Measurements from ENCODE around the gene PIPOX.
A peak's percentile ranks its signal among the peaks of the same experiment; 100 is the strongest.

PIPOX gene, protein sequence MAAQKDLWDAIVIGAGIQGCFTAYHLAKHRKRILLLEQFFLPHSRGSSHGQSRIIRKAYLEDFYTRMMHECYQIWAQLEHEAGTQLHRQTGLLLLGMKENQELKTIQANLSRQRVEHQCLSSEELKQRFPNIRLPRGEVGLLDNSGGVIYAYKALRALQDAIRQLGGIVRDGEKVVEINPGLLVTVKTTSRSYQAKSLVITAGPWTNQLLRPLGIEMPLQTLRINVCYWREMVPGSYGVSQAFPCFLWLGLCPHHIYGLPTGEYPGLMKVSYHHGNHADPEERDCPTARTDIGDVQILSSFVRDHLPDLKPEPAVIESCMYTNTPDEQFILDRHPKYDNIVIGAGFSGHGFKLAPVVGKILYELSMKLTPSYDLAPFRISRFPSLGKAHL

DNA sequence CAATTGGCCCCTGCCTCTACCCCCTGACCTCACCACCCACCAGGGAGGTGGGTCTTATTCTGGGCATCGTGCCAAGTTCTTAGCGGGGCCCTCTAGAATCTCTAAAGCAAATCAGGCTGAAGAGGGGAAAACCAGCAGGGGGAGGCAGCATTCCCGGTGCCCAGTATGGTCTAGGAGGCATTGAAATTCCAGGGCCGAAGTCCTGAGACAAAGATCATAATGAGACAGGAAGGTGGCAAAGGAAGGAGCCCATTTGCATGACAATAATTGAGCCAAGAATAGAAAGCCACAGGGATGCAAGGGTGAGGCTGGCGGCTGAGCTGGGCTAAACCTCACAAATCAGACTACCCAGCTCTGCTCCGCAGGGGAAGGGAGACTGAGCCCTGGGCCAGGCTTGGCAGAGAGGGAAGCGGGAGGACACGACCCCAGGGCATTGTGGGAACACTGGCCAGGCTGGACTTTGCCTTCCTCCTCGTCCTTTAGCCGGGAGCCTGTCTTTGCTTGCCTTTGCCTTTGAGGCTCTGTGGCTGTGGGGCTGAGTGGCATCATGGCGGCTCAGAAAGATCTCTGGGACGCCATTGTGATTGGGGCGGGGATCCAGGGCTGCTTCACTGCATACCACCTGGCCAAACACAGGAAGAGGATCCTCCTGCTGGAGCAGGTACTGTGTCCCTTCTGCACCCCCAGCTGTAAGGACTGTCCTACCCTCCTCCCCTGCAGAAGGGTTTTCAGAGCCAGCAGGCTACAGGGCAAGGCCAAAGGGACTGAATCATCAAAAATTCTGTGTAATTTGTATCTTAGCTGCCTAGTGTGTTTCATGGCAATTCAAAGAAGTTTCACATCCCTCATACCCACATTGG, at the start of gene PIPOX:
PIPOX (plus strand) TSS at position 463 of the 860 bp plus-strand sequence; CDS start at position 548, 85 bp downstream.
- H4K20me1 ChIP-seq (ENCODE audit: insufficient read depth, low read length): no peaks in the 10 kb centered on the region
- H3K79me2 ChIP-seq (ENCODE audit: insufficient read depth, low read length): no peaks in the 10 kb centered on the region
- no peak within 1 kb of the TSS for H3K27ac ChIP-seq (ENCODE audit: low read depth, low read length, poor library complexity, severe bottlenecking)
- H3K9me3 ChIP-seq (ENCODE audit: low read length): no peaks in the 10 kb centered on the region
- H3K9me2 ChIP-seq (ENCODE audit: low read depth, low read length): no peaks in the 10 kb centered on the region
- H3K27me3 ChIP-seq (ENCODE audit: insufficient read depth, low read length): no peaks in the 10 kb centered on the region
- H3F3A ChIP-seq (ENCODE audit: insufficient read depth, low read length): no peaks in the 10 kb centered on the region
- TF ChIP-seq, protein P1, sequence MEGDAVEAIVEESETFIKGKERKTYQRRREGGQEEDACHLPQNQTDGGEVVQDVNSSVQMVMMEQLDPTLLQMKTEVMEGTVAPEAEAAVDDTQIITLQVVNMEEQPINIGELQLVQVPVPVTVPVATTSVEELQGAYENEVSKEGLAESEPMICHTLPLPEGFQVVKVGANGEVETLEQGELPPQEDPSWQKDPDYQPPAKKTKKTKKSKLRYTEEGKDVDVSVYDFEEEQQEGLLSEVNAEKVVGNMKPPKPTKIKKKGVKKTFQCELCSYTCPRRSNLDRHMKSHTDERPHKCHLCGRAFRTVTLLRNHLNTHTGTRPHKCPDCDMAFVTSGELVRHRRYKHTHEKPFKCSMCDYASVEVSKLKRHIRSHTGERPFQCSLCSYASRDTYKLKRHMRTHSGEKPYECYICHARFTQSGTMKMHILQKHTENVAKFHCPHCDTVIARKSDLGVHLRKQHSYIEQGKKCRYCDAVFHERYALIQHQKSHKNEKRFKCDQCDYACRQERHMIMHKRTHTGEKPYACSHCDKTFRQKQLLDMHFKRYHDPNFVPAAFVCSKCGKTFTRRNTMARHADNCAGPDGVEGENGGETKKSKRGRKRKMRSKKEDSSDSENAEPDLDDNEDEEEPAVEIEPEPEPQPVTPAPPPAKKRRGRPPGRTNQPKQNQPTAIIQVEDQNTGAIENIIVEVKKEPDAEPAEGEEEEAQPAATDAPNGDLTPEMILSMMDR (IDR thresholded peaks at IDR 0.05; ENCODE audit: low read length): no peak
- TF ChIP-seq EZH2 (IDR thresholded peaks at IDR 0.05; ENCODE audit: borderline replicate concordance, low read length): no peak
- H3K4me3 ChIP-seq (ENCODE audit: low read depth, low read length, poor library complexity, severe bottlenecking): no peak within 1 kb of the TSS
- no peaks in the 10 kb centered on the region for H3K36me3 ChIP-seq (ENCODE audit: insufficient read depth, low read length)
- H3K9ac ChIP-seq (ENCODE audit: low read length): no peak within 1 kb of the TSS
- H3K4me2 ChIP-seq (ENCODE audit: low read length): peak within 1 kb of the TSS; percentile 2; the same call in 1 of the 2 replicates
- H3K4me1 ChIP-seq (ENCODE audit: insufficient read depth, low read length, severe bottlenecking): peaks cover 9% of the 10 kb centered on the region
- H2AFZ ChIP-seq (ENCODE audit: low read length): no peak within 1 kb of the TSS

DNA sequence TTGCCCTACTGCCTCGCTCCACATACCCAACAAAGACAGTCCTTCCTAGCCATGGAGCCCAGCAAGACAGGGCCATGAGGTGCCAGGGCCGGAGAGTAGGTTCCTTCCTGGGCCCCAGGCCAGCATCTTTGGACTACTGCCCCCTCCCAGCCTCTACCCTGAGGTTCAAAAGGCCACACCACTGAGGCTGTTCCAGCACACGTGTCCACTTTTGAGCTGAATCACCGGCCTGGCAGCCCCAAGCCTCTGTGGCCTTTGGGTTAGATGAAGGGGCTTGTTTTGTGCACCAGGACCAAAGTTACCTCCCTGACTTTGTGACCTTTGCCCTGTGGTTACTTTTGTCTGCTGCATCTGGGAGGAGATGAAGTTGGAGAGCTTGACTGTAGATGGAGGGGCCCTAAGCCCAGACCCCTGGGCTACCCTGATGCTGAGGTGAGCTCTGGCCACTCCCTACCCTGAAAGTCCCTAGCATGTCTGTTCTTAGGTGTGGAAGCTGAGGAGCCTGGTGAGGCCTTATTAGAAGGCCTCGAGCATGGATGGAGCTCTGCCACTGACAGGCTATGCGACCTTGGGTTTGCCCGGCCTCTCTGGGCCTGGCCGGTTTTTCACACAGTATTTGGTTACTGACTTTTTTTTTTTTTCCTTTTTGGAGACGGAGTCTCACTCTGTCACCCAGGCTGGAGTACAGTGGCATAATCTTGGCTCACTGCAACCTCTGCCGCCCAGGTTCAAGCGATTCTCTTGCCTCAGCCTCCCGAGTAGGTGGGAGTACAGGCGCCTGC, 49.1 kb upstream of the PIPOX start:
- H3K79me2 ChIP-seq (ENCODE audit: insufficient read depth, low read length): no peaks in the 10 kb centered on the region
- no peaks in the 10 kb centered on the region for H3F3A ChIP-seq (ENCODE audit: insufficient read depth, low read length)
- H3K9me2 ChIP-seq (ENCODE audit: low read depth, low read length): no peaks in the 10 kb centered on the region
- H3K27ac ChIP-seq (ENCODE audit: low read depth, low read length, poor library complexity, severe bottlenecking): no peak overlapping the region
- no peaks in the 10 kb centered on the region for H3K9me3 ChIP-seq (ENCODE audit: low read length)
- TF ChIP-seq, protein P1 (IDR thresholded peaks at IDR 0.05; ENCODE audit: low read length): no peak
- no peak for TF ChIP-seq EZH2 (IDR thresholded peaks at IDR 0.05; ENCODE audit: borderline replicate concordance, low read length)
- H3K4me2 ChIP-seq (ENCODE audit: low read length): no peak overlapping the region
- H3K9ac ChIP-seq (ENCODE audit: low read length): no peak overlapping the region
- H3K4me3 ChIP-seq (ENCODE audit: low read depth, low read length, poor library complexity, severe bottlenecking): no peak overlapping the region
- H3K27me3 ChIP-seq (ENCODE audit: insufficient read depth, low read length): peaks cover 4% of the 10 kb centered on the region; the same call in 1 of the 2 replicates
- H3K36me3 ChIP-seq (ENCODE audit: insufficient read depth, low read length): no peaks in the 10 kb centered on the region
- no peak overlapping the region for H2AFZ ChIP-seq (ENCODE audit: low read length)
- H3K4me1 ChIP-seq (ENCODE audit: insufficient read depth, low read length, severe bottlenecking): no peaks in the 10 kb centered on the region
- H4K20me1 ChIP-seq (ENCODE audit: insufficient read depth, low read length): no peaks in the 10 kb centered on the region

DNA sequence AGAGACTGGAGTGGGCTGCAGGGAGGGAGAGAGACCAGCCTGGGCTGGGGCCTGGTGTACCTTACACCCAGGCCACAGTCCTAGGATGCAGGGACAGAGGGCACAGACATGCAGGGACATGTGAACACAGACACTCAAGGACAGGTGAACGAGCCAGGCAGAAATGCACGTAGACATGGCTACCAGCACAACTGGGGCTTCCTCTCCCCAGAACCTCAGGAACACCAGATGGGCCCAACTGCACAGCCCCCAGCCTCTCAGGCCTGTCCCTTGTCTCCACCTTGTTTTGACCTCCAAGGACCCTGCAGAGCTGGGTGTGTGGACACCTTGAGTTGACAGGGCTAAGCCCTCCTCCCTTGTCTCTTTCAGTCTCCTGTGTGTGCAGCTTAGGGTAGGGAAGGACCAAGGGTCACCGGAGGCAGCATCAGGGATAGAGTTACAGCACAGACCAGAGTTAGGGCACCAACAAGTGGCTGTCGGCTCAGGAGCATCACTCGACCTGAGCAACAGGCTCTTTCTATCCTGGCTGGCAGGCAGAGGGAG, 46.3 kb upstream of the PIPOX start:
- H3F3A ChIP-seq (ENCODE audit: insufficient read depth, low read length): no peaks in the 10 kb centered on the region
- H3K4me2 ChIP-seq (ENCODE audit: low read length): no peak overlapping the region
- H3K4me1 ChIP-seq (ENCODE audit: insufficient read depth, low read length, severe bottlenecking): no peaks in the 10 kb centered on the region
- no peaks in the 10 kb centered on the region for H4K20me1 ChIP-seq (ENCODE audit: insufficient read depth, low read length)
- H3K9ac ChIP-seq (ENCODE audit: low read length): no peak overlapping the region
- no peak overlapping the region for H3K27ac ChIP-seq (ENCODE audit: low read depth, low read length, poor library complexity, severe bottlenecking)
- H3K4me3 ChIP-seq (ENCODE audit: low read depth, low read length, poor library complexity, severe bottlenecking): no peak overlapping the region
- peaks cover 4% of the 10 kb centered on the region; the same call in 1 of the 2 replicates for H3K27me3 ChIP-seq (ENCODE audit: insufficient read depth, low read length)
- H3K79me2 ChIP-seq (ENCODE audit: insufficient read depth, low read length): no peaks in the 10 kb centered on the region
- TF ChIP-seq EZH2 (IDR thresholded peaks at IDR 0.05; ENCODE audit: borderline replicate concordance, low read length): no peak
- no peak overlapping the region for H2AFZ ChIP-seq (ENCODE audit: low read length)
- H3K36me3 ChIP-seq (ENCODE audit: insufficient read depth, low read length): no peaks in the 10 kb centered on the region
- H3K9me3 ChIP-seq (ENCODE audit: low read length): no peaks in the 10 kb centered on the region
- H3K9me2 ChIP-seq (ENCODE audit: low read depth, low read length): no peaks in the 10 kb centered on the region
